ENCODE data around the gene PEAK3.

Gene PEAK3

DNA sequence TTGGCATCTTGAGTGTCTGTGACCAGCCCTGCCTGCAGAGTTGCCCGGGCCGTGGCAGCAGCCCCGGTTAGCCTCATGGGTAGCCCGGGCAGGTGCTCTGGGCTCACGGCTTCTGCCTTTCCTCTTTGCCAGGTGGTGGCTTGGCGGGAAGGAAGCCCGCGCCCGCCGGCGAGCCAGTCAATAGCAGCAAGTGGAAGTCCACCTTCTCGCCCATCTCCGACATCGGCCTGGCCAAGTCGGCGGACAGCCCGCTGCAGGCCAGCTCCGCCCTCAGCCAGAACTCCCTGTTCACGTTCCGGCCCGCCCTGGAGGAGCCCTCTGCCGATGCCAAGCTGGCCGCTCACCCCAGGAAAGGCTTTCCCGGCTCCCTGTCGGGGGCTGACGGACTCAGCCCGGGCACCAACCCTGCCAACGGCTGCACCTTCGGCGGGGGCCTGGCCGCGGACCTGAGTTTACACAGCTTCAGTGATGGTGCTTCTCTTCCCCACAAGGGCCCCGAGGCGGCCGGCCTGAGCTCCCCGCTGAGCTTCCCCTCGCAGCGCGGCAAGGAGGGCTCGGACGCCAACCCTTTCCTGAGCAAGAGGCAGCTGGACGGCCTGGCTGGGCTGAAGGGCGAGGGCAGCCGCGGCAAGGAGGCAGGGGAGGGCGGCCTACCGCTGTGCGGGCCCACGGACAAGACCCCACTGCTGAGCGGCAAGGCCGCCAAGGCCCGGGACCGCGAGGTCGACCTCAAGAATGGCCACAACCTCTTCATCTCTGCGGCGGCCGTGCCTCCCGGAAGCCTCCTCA lies 55.7 kb downstream of the PEAK3 start:
- DNase-seq (ENCODE audit: low read depth in 2 of 3, low spot score in 2 of 3), result no peak

DNA sequence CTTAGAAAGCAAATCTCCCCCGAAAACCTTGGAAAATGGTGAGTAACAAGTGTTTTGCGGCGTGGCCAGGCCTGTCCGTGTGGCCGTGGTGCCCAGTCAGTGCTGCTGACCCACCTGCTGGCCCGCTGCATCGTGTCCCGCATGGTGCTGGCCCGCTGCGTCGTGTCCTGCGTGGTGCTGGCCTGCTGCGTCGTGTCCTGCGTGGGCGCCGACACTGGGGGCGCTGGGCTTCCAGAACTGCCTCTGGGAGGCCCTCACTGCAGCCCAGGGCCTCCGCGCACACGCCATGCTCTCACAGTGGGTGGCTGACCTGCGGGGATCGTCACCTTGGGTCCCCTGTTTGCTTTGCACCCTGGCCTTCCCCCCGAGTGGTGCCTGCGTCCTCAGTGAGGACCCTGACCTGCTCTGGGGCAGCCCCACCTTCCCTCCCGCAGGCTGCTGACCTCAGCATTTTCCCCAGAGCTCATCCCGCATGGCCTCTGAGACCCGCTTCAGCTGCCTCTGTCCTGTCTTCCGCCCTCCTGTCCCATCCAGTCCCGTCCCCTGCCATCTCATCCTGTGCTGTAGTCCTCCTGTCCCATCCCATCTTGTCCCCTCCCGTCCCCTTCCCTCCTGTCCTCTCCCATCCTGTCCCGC lies 56.4 kb downstream of the PEAK3 start:
- DNase-seq (ENCODE audit: low read depth in 2 of 3, low spot score in 2 of 3), result no peak

DNA sequence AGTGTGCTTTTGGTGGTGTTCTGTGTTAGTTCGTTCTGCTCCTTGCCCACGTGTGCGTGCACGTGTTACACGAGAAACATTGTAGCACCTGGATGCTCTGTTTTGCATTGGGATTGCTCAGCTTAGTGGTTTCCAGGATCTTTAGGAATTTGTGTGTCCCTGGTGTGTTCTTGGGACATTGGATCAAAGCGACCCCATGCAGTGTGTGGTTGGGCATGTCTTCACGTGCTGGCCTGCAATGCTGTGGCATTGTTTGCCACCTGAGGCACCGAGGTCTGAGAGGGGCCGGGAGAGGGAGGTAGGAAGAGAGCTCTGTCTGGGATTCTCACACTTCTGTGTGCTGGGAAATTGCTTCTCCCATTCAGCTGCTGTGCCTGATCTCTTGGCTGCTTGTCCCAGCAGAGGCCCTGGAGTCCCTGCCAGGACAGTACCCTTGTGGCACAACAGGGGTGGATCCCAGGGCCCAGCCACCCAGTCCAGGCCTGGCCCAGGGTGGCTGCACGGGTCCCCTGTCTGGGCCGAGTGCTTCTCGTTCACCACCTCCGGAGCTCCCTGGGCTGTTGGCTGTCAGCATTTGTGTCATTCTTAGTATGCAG lies 57.1 kb downstream of the PEAK3 start:
- DNase-seq (ENCODE audit: low read depth in 2 of 3, low spot score in 2 of 3), result no peak

Measured in activated CD8-positive, alpha-beta memory T cell treated with anti-CD3 and anti-CD28 coated beads for 48 hours (primary cell).